ENCODE measurements around the gene DLG2. TPM values are rescaled to one million over a fixed set of nuclear protein-coding genes. Genes with fewer than 3 reads are reported as not detected.

DLG2 gene
- total and polyA plus RNA-seq, 2 donors (not counting 3 experiments of a cell fraction or from before 2014, with no cell fraction given): 0.15 to 1.1 TPM

DNA sequence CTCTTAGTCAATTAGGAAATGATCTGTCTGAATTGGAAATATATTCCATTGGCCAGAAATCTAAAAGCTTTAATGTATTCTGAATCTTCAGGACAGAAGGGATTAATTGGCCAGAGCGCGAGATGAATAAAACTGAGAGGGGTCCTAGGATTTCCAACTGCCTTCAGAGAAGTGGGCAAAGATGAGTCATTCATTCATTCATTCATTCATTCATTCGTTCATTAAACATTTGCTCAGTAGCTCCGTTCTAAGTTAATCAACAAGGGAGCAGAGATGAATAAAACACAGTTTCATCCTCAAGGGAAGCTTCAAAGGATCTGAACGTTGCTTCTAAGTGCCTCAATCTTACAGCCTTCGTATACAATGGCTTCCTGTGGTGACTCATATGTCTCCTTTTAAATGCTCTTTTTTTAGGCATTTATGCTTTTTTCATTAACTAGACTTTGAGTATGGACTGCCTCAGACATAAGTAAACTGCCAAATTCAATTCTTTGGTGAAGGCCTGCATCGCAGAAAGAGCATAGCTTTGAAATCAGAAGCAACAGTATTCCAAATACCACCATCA is 1803.6 kb downstream of the DLG2 start:
- Histone ChIP-seq H2AFZ (ENCODE audit: low read depth, low read length) (no peak overlapping the region), H3K9ac (replicated peaks; ENCODE audit: extremely low read depth, insufficient read depth, low read length) (no peak overlapping the region), H3K36me3 (ENCODE audit: control insufficient read depth in 2 of 2, extremely low read depth in 1 of 2, insufficient read depth in 2 of 2, low read length in 2 of 2) (no peaks in the 10 kb centered on the region), H3K4me3 (replicated peaks in 1 of 3; ENCODE audit: insufficient read depth in 1 of 3, low read depth in 1 of 3, low read length in 3 of 3) (no peak overlapping the region), H3K9me1 (replicated peaks; ENCODE audit: control insufficient read depth, extremely low read depth, insufficient read depth, low read length) (no peaks in the 10 kb centered on the region), H3K4me2 (ENCODE audit: insufficient read depth, low read length) (no peak overlapping the region), H3K4me1 (ENCODE audit: control insufficient read depth, extremely low read depth, insufficient read depth, low read length) (no peaks in the 10 kb centered on the region), H3K27me3 (ENCODE audit: control insufficient read depth in 2 of 2, insufficient read depth in 2 of 2, low read length in 2 of 2) (peaks cover 0 to 2% of the 10 kb centered on the region in 2 experiments), H4K20me1 (replicated peaks; ENCODE audit: control insufficient read depth, extremely low read depth, insufficient read depth, low read length) (no peaks in the 10 kb centered on the region), H3K79me2 (ENCODE audit: control insufficient read depth, insufficient read depth, low read length) (no peaks in the 10 kb centered on the region), H3K9me3 (replicated peaks; ENCODE audit: control insufficient read depth, insufficient read depth, low read length) (no peaks in the 10 kb centered on the region), H3K27ac (ENCODE audit: insufficient read depth, low read depth, low read length) (no peak overlapping the region)
- no TSS peak for BruUV-seq (replicated peaks)
- DNase-seq (ENCODE audit: low read depth, low spot score) (peak; percentile 14), FAIRE-seq (peak; percentile 38)
- ChIA-PET CTCF (interaction anchor here (0.8 to 1.8 kb wide), 8 partner anchors 8 to 1106 kb away, joined by 3 to 5 read pairs (median 4); no protein-coding TSS in a partner anchor), POLR2A (no interaction called here)
- intact Hi-C loops (cut with micrococcal nuclease): loop anchor here (5.0 kb wide), 1 partner anchor 631 kb away; the partner anchor contains the start of gene ANKRD42
- dilution Hi-C loops (cut with MboI; ENCODE audit: extremely low pct_ligation_motif_present, low sequenced_read_pairs): no loop called here
- TF ChIP-seq JUN (IDR thresholded peaks at IDR 0.05; ENCODE audit: borderline replicate concordance, insufficient read depth, insufficient read length, low read depth) (peak; percentile 50), FOS (IDR thresholded peaks at IDR 0.05; ENCODE audit: borderline replicate concordance, insufficient read depth, low read length) (peak; percentile 60), POLR2AphosphoS5 (IDR thresholded peaks at IDR 0.05; ENCODE audit: insufficient read depth, low read depth, low read length) (no peak)
- TF ChIP-seq, protein P1, sequence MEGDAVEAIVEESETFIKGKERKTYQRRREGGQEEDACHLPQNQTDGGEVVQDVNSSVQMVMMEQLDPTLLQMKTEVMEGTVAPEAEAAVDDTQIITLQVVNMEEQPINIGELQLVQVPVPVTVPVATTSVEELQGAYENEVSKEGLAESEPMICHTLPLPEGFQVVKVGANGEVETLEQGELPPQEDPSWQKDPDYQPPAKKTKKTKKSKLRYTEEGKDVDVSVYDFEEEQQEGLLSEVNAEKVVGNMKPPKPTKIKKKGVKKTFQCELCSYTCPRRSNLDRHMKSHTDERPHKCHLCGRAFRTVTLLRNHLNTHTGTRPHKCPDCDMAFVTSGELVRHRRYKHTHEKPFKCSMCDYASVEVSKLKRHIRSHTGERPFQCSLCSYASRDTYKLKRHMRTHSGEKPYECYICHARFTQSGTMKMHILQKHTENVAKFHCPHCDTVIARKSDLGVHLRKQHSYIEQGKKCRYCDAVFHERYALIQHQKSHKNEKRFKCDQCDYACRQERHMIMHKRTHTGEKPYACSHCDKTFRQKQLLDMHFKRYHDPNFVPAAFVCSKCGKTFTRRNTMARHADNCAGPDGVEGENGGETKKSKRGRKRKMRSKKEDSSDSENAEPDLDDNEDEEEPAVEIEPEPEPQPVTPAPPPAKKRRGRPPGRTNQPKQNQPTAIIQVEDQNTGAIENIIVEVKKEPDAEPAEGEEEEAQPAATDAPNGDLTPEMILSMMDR (IDR thresholded peaks at IDR 0.05; ENCODE audit: extremely low read depth in 1 of 2, insufficient read depth in 1 of 2, low read depth in 1 of 2, low read length in 2 of 2): no peak
